Immature natural killer cell (primary cell): ENCODE results near the gene SYNRG. TPM values are rescaled to one million over a fixed set of nuclear protein-coding genes. Genes with fewer than 3 reads are reported as not detected.

ENCODE experiments used
- DNase-seq, 3 donors: peaks; one replicate each; pipeline ENCODE4 v3.0.0; 2022; ENCODE audit warnings: mixed read lengths in 1 of 3
- H3K27ac Mint-ChIP-seq, 6 donors: one replicate each; pipeline ENCODE4 v1.8.0; 2020; ENCODE audit warnings: mixed read lengths in 6 of 6, mild to moderate bottlenecking in 5 of 6, inconsistent platforms in 4 of 6, moderate library complexity in 3 of 6
- H3K27me3 Mint-ChIP-seq, 3 donors: one replicate each; pipeline ENCODE4 v1.8.0; 2020 to 2021; ENCODE audit warnings: low read depth in 3 of 3, mild to moderate bottlenecking in 3 of 3, mixed read lengths in 3 of 3, moderate library complexity in 3 of 3, inconsistent platforms in 1 of 3
- H3K36me3 Mint-ChIP-seq, 3 donors: one replicate each; pipeline ENCODE4 v1.8.0; 2020; ENCODE audit warnings: mixed read lengths in 3 of 3, inconsistent platforms in 2 of 3, mild to moderate bottlenecking in 2 of 3
- H3K4me1 Mint-ChIP-seq, 2 donors: one replicate each; pipeline ENCODE4 v1.8.0; 2020; ENCODE audit warnings: inconsistent platforms in 2 of 2, mild to moderate bottlenecking in 2 of 2, mixed read lengths in 2 of 2, moderate library complexity in 1 of 2
- H3K4me3 Mint-ChIP-seq, 5 donors: one replicate each; pipeline ENCODE4 v1.8.0; 2020; ENCODE audit warnings: mild to moderate bottlenecking in 5 of 5, mixed read lengths in 5 of 5, inconsistent platforms in 3 of 5, moderate library complexity in 3 of 5
- H3K9me3 Mint-ChIP-seq, 6 donors: one replicate each; pipeline ENCODE4 v1.8.0; 2020; ENCODE audit warnings: mild to moderate bottlenecking in 6 of 6, mixed read lengths in 6 of 6, inconsistent platforms in 4 of 6, moderate library complexity in 3 of 6
- polyA plus RNA-seq, 3 donors: library from polyadenylated mRNA; unstranded; fragments of 300-500 nt; fragmentation: Illumina TruSeq; gene quantifications; one replicate each; pipeline ENCODE4 v1.2.3, GENCODE V29; 2021

Gene SYNRG
- polyA plus RNA-seq, 3 donors from 2014 or later: 32.8 to 118 (median 58.7) TPM

GRCh38 chr17:37500378-37500777 is 108.8 kb downstream of the SYNRG start:
- Mint-ChIP-seq H3K36me3 (no peaks in the 10 kb centered on the region), H3K27ac (no peak overlapping the region), H3K4me3 (no peak overlapping the region), H3K4me1 (no peaks in the 10 kb centered on the region), H3K27me3 (no peaks in the 10 kb centered on the region), H3K9me3 (no peaks in the 10 kb centered on the region)
- no peak for DNase-seq

DNA sequence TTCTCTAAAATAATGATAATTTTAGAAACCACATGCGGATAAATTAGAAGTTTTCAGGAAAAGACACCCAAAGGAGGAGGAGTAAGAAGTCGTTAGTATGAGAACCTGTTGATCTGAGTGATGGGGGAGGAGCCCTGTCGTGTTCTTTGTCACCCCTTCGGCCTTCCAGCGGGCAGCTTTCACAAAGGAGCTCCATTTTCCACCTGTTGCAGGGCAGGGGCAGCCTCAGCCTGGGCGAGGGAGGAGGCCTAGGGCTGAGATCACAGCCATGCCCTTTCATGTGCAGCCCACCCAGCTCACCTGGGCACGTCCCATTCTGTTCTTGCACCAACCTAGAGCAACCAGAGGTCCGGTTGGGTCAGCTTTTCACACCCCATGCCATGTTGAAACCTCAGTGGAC is 114.2 kb downstream of the SYNRG start:
- peaks cover 0 to 3% (median 0%) of the 10 kb centered on the region in 6 donors for H3K9me3 Mint-ChIP-seq
- no peak for DNase-seq
- H3K4me3 Mint-ChIP-seq: no peak overlapping the region
- H3K27me3 Mint-ChIP-seq: peaks cover 2 to 4% (median 4%) of the 10 kb centered on the region in 3 donors
- H3K36me3 Mint-ChIP-seq: no peaks in the 10 kb centered on the region
- peaks cover 16% of the 10 kb centered on the region in 2 donors for H3K4me1 Mint-ChIP-seq
- H3K27ac Mint-ChIP-seq: no peak overlapping the region

GRCh38 chr17:37494401-37494831 is 114.8 kb downstream of the SYNRG start:
- Mint-ChIP-seq H3K4me3 (no peak overlapping the region), H3K4me1 (peaks cover 16% of the 10 kb centered on the region in 2 donors), H3K36me3 (no peaks in the 10 kb centered on the region), H3K27me3 (peaks cover 2 to 5% (median 4%) of the 10 kb centered on the region in 3 donors), H3K9me3 (peaks cover 0 to 3% (median 0%) of the 10 kb centered on the region in 6 donors), H3K27ac (peak overlapping the region in 2 of 6 donors; percentile 6 to 67)
- no peak for DNase-seq

GRCh38 chr17:37493249-37494027 is 115.8 kb downstream of the SYNRG start:
- H3K27ac Mint-ChIP-seq: no peak overlapping the region
- no peaks in the 10 kb centered on the region for H3K36me3 Mint-ChIP-seq
- DNase-seq: no peak
- H3K9me3 Mint-ChIP-seq: peaks cover 0 to 3% (median 0%) of the 10 kb centered on the region in 6 donors
- no peak overlapping the region for H3K4me3 Mint-ChIP-seq
- H3K27me3 Mint-ChIP-seq: peaks cover 5 to 8% (median 6%) of the 10 kb centered on the region in 3 donors
- peaks cover 23 to 24% of the 10 kb centered on the region in 2 donors for H3K4me1 Mint-ChIP-seq

DNA sequence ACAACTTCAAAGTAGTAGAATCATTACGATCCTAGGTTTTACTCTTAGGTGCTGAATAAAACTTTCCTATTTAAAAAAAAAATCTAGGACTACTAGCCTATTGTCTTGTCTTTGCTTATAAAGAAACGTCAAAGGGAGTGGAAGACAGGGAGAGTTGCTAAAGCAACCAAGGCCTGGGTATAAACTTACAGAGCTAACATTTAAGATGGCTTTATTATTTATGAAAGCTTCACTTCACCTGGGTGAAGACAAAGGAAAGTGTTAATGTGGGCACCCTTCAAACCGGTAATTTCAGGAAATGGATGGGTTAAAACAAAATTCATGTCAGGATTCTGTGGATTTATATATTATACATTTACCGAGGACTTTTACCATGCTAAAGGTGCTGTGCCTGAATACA is 117.1 kb downstream of the SYNRG start:
- no peak overlapping the region for H3K4me3 Mint-ChIP-seq
- no peaks in the 10 kb centered on the region for H3K36me3 Mint-ChIP-seq
- H3K4me1 Mint-ChIP-seq: peaks cover 28 to 29% of the 10 kb centered on the region in 2 donors
- no peak for DNase-seq
- H3K27me3 Mint-ChIP-seq: peaks cover 5 to 8% (median 6%) of the 10 kb centered on the region in 3 donors
- H3K9me3 Mint-ChIP-seq: peaks cover 0 to 3% (median 0%) of the 10 kb centered on the region in 6 donors
- no peak overlapping the region for H3K27ac Mint-ChIP-seq

DNA sequence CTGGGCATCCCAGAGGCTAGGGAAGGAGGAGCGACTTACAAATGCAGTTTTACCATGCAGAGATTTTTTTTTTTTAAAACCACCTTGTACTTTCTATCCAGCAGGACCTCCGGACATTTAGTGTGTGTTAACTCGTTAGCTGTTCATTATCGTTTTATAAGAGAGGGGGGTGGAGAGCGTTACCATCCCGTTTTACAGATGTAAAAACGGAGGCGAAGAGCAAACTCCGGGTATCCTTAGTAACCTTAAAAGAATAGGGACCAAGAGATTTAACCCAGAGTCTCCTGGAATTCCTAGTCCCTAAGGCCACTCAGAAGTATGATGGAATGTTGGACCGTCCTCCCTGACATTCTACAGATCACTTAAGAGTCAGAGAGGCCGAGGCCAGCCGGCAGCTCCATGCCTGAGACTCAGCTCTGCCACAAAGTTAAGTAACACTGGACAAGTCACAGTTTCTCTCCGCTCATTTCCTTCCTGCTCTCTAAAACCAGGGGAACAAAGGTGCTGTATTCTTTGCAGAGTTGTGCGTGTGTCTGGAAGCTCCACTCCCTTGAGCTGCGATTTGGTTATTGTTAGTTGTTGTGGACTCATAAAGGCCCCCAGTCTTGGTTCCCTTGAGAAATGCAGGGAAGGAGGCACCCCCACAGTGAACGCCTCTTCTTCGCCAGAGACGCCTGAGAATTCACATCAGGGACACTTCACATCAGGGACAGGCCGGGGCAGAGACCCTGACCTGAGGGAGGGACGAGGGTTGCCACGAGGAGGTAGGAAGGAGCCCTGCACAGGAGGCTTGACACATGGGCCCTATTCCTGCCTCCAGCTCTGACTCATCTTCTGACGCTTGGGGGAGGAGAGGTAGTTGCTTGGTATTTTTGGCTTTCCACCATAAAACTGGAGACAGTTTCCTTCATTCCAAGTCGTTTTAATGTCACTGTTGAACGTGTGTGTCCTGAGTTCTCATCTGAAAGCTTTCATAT is 118.3 kb downstream of the SYNRG start:
- Mint-ChIP-seq H3K4me1 (peaks cover 28 to 29% of the 10 kb centered on the region in 2 donors), H3K4me3 (peak overlapping the region; percentile 90 to 95 (median 92)), H3K36me3 (no peaks in the 10 kb centered on the region), H3K27me3 (peaks cover 5 to 8% (median 6%) of the 10 kb centered on the region in 3 donors), H3K9me3 (peaks cover 0 to 3% (median 0%) of the 10 kb centered on the region in 6 donors), H3K27ac (peak overlapping the region; percentile 75 to 93 (median 88))
- DNase-seq: no peak

- Mint-ChIP-seq H3K9me3 (peaks cover 0 to 3% (median 0%) of the 10 kb centered on the region in 6 donors), H3K4me3 (peak overlapping the region; percentile 90 to 95 (median 92))
- peak; percentile 70 to 74 (median 71) for DNase-seq
Measured at GRCh38 chr17:37490022-37490587, 119.1 kb downstream of the SYNRG start.

DNA sequence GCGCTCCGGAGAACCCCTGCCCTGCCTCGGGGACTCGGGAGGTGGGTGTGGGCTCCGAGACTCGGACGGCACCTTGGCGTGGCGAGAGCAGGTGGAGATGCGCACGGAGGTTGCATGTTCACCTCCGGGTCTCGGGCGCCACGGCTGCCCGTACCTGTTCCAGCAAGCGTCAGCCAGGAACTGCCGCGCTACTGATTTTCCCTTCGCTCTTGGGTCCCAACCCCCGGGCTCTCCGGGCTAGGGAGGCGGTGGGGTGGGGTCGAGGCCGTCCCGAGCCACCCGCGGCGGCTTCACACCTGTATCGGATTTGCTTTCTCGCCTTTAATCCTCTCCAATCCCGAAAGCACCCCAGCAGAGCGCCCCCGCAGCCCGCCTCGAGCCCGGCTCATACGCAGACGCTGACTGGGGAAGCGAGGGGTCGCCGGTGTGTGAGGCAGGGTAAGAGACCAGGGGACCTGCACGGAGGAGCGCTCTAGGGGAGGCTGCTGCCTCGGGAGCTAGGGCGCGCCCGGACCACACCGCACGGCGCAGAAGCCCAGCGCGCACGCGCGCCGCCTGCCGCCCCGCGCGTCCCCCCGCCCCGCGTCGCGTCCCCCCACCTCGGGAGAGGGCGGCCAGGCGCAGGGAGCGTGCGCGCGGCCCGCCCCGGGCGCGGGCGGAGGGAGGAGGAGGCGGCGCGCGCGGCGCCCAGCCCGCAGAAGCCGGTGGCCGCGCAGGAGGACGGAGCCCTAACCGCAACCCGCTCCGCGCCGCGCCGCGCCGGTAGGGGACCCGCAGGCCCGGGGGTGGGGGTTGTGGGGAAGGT is 119.8 kb downstream of the SYNRG start, which contains the start of gene DUSP14:
TSS of gene DUSP14 (plus strand) at position 695 of the 805 bp plus-strand sequence. CDS start 22,382 bp downstream, outside the sequence.
- peaks cover 28 to 29% of the 10 kb centered on the region in 2 donors for H3K4me1 Mint-ChIP-seq
- H3K4me3 Mint-ChIP-seq: peak within 1 kb of the TSS; percentile 91 to 96 (median 93)
- H3K36me3 Mint-ChIP-seq: no peaks in the 10 kb centered on the region

More at GRCh38 chr17:37490022-37490587, 119.1 kb downstream of the SYNRG start:
- H3K27me3 Mint-ChIP-seq: peaks cover 5 to 8% (median 6%) of the 10 kb centered on the region in 3 donors
- H3K4me1 Mint-ChIP-seq: peaks cover 28 to 29% of the 10 kb centered on the region in 2 donors
- peak overlapping the region; percentile 75 to 93 (median 88) for H3K27ac Mint-ChIP-seq
- no peaks in the 10 kb centered on the region for H3K36me3 Mint-ChIP-seq

DNA sequence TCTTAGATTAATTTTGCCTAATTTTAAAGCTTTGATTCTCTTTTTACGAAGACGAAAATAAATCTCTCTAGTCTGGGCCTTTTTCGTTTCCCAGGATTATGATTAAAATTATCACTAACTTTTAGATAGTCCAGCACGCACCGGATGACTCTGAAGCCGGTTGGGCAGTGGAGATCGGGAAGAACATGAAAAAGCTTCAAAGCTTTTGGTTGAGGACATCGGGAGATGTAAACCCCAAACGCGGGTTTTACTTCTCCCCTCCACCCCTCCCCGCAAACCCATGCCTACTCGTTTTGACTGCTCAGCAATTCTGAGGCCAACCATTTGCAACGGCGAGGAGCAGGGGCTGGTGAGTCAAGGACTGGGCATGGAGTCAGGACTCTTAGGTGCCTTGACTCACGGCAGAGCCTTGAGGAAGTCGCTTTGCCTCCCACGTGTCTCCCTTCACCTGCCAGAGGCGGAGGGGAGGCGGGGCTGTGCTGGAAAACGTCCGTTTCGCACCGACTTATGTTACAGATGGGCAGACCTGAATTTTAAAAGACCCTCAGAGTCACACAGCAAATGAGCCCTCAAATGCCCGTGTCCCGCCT is 120.5 kb downstream of the SYNRG start:
- peak overlapping the region; percentile 62 to 90 (median 84) for H3K27ac Mint-ChIP-seq
- no peaks in the 10 kb centered on the region for H3K36me3 Mint-ChIP-seq
- H3K4me3 Mint-ChIP-seq: peak overlapping the region; percentile 91 to 96 (median 93)
- H3K4me1 Mint-ChIP-seq: peaks cover 28 to 29% of the 10 kb centered on the region in 2 donors
- H3K27me3 Mint-ChIP-seq: peaks cover 5 to 8% (median 6%) of the 10 kb centered on the region in 3 donors
- peaks cover 0 to 3% (median 0%) of the 10 kb centered on the region in 6 donors for H3K9me3 Mint-ChIP-seq
- peak; percentile 5 to 22 (median 18) for DNase-seq

More for the DNA sequence above, 119.8 kb downstream of the SYNRG start, which contains the start of gene DUSP14:
- Mint-ChIP-seq H3K27me3 (peaks cover 5 to 8% (median 6%) of the 10 kb centered on the region in 3 donors), H3K27ac (peak within 1 kb of the TSS; percentile 75 to 93 (median 88)), H3K9me3 (peaks cover 0 to 3% (median 0%) of the 10 kb centered on the region in 6 donors)
- DNase-seq: peak; percentile 81 to 86 (median 85)

DNA sequence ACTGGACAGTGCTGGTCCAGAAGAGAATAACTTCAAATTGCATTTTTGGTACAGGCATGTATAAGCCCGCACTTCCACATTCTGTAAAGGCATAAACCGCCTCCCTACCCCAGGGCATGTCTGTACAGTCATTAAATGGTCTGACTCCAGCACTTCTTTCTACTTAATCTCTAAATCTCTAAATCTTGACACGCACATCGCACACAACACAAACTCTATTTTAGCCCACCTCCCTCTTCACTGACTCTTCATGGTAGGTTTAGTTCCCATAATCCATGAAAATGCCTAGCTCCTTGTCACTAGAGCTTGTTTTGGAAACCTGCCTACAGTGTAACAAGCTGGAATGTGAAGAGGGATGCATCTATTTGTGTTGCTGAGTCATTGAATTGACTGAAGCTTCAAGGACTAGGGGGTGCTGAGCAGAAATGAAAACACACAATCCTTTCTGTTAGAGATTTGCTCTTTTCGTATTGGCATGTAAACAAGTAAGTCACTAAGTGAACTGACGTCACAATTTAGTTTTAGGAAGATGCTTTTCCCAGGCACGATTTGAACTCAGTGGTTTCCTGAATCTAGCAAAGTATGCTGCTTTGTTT is 121.1 kb downstream of the SYNRG start:
- Mint-ChIP-seq H3K27ac (peak overlapping the region in 5 of 6 donors; percentile 55 to 90 (median 85)), H3K4me1 (peaks cover 28 to 29% of the 10 kb centered on the region in 2 donors), H3K9me3 (peaks cover 0 to 3% (median 0%) of the 10 kb centered on the region in 6 donors), H3K36me3 (no peaks in the 10 kb centered on the region), H3K27me3 (peaks cover 5 to 8% (median 6%) of the 10 kb centered on the region in 3 donors), H3K4me3 (peak overlapping the region; percentile 91 to 96 (median 93))
- no peak for DNase-seq

GRCh38 chr17:37485938-37486570 is 123.2 kb downstream of the SYNRG start:
- no peak for DNase-seq
- Mint-ChIP-seq H3K36me3 (no peaks in the 10 kb centered on the region), H3K9me3 (peaks cover 0 to 3% (median 0%) of the 10 kb centered on the region in 6 donors), H3K4me3 (no peak overlapping the region), H3K27me3 (peaks cover 5 to 8% (median 6%) of the 10 kb centered on the region in 3 donors), H3K4me1 (peaks cover 21 to 24% of the 10 kb centered on the region in 2 donors), H3K27ac (no peak overlapping the region)
